Measurements from ENCODE around the gene ARHGEF11. TPM values are rescaled to one million over a fixed set of nuclear protein-coding genes. Genes with fewer than 3 reads are reported as not detected.
A peak's percentile ranks its signal among the peaks of the same experiment; 100 is the strongest.
"Not testable (repeated sequence)": the region's sequence is repeated elsewhere in the genome, so short reads cannot be mapped to it uniquely, and the experiment has no call there.

Gene ARHGEF11
- total and polyA plus RNA-seq, 7 experiments from 2014 or later, result 25.8 to 54.9 (median 32.1) TPM

DNA sequence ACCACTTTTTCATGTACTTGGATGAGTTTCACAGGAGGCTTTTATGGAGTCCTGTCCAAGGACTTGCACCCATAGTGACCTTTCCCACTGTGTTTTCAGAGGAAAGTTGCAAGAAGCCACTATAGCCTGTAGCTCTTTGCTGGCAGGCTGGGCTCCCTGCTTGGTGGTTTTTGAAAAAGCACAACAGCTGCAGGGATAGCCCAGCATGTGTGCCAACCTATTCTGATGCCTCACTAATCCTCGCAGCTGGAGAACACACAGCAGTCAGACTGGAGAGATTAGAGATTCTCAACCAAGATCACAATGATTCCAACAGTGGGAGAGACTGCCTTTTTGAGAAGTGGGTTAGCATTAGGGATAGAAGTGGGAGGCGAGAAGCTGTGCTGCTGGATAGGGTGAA is 24.1 kb upstream of the ARHGEF11 start:
- no peak overlapping the region for H3K27ac Mint-ChIP-seq
- no peaks in the 10 kb centered on the region for H3K9me3 ChIP-seq (ENCODE audit: control insufficient read depth in 2 of 3, low read length in 3 of 3)
- H3K36me3 Mint-ChIP-seq, result no peaks in the 10 kb centered on the region
- no peak for ATAC-seq
- H3K27me3 ChIP-seq (ENCODE audit: control insufficient read depth in 2 of 2, insufficient read depth in 2 of 2, low read length in 2 of 2), result peaks cover 0 to 5% of the 10 kb centered on the region in 2 donors
- no peak overlapping the region for H3K27ac ChIP-seq (ENCODE audit: low read depth, low read length)
- CTCF ChIA-PET, result interaction anchor here (1.0 to 1.3 kb wide), 2 partner anchors 21 to 126 kb away, joined by 4 read pairs; no protein-coding TSS in a partner anchor
- no peak overlapping the region for H3K4me3 Mint-ChIP-seq
- peaks cover 41 to 50% (median 44%) of the 10 kb centered on the region in 5 donors for H3K27me3 Mint-ChIP-seq
- no peaks in the 10 kb centered on the region for H3K36me3 ChIP-seq (ENCODE audit: control insufficient read depth in 2 of 3, insufficient read depth in 3 of 3, low read length in 3 of 3)
- H3K4me1 ChIP-seq (ENCODE audit: control insufficient read depth in 2 of 2, insufficient read depth in 2 of 2, low read length in 2 of 2), result no peaks in the 10 kb centered on the region
- POLR2A ChIA-PET, result no interaction called here
- no peak overlapping the region for H3K4me3 ChIP-seq (ENCODE audit: low read length)
- peaks cover 0 to 3% (median 0%) of the 10 kb centered on the region in 11 donors for H3K9me3 Mint-ChIP-seq
- intact Hi-C loops (cut with micrococcal nuclease), result no loop called here
- DNase-seq, result no peak
- H3K4me1 Mint-ChIP-seq, result peaks cover 0 to 11% (median 6%) of the 10 kb centered on the region in 7 donors

DNA sequence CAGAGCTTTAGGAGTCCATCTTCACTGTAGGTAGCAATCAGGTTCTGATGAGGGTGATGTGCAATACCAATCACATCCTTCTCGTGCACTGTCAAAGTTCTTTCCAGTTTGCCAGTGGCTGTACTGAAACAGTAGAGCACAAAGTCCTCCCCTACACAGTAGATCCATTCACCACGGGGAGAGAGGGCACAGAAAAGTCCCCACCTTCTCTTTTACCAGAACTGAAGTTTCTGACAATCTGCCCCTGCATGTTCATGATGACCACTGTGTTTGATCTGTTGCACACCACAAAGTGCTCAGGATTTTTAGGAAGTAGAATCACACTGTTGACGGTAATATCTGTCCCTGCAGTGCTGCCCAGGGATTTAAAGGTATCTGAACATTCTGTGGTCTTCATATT is 13.7 kb upstream of the ARHGEF11 start:
- H3K27ac ChIP-seq (ENCODE audit: low read depth, low read length); H3K27me3 ChIP-seq (ENCODE audit: control insufficient read depth in 2 of 2, insufficient read depth in 2 of 2, low read length in 2 of 2); intact Hi-C loops (cut with micrococcal nuclease); H3K4me3 Mint-ChIP-seq; H3K27ac Mint-ChIP-seq; POLR2A ChIA-PET; H3K4me1 ChIP-seq (ENCODE audit: control insufficient read depth in 2 of 2, insufficient read depth in 2 of 2, low read length in 2 of 2); H3K36me3 ChIP-seq (ENCODE audit: control insufficient read depth in 2 of 3, insufficient read depth in 3 of 3, low read length in 3 of 3); H3K9me3 ChIP-seq (ENCODE audit: control insufficient read depth in 2 of 3, low read length in 3 of 3); CTCF ChIA-PET; H3K4me1 Mint-ChIP-seq; ATAC-seq; H3K36me3 Mint-ChIP-seq; DNase-seq; H3K4me3 ChIP-seq (ENCODE audit: low read length): not testable (repeated sequence)
- Mint-ChIP-seq H3K27me3 (peaks cover 36 to 69% (median 52%) of the 10 kb centered on the region in 5 donors), H3K9me3 (peaks cover 0 to 35% (median 10%) of the 10 kb centered on the region in 11 donors)

DNA sequence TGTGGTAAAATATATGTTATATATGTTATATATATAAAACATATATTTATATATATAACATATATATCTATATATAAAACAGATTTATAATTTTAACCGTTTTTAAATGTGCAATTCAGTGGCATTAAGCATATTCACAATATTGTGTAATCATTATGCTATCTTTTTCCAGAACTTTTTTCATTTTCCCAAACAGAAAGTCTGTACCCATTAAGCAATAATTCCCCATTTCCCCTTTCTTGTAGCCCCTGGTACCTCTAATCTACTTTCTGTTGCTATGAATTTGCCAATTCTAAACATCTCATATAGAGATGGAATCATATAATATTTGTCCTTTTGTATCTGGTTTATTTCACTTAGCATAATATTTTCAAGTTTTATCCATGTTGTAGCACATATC is 10.7 kb upstream of the ARHGEF11 start:
- Histone ChIP-seq H3K27me3 (ENCODE audit: control insufficient read depth in 2 of 2, insufficient read depth in 2 of 2, low read length in 2 of 2) (no peaks in the 10 kb centered on the region), H3K27ac (ENCODE audit: low read depth, low read length) (no peak overlapping the region), H3K9me3 (ENCODE audit: control insufficient read depth in 2 of 3, low read length in 3 of 3) (peaks cover 0 to 7% (median 0%) of the 10 kb centered on the region in 3 experiments), H3K4me1 (ENCODE audit: control insufficient read depth in 2 of 2, insufficient read depth in 2 of 2, low read length in 2 of 2) (no peaks in the 10 kb centered on the region), H3K4me3 (ENCODE audit: low read length) (no peak overlapping the region), H3K36me3 (ENCODE audit: control insufficient read depth in 2 of 3, insufficient read depth in 3 of 3, low read length in 3 of 3) (no peaks in the 10 kb centered on the region)
- ChIA-PET CTCF (no interaction called here), POLR2A (no interaction called here)
- Mint-ChIP-seq H3K27ac (no peak overlapping the region), H3K27me3 (peaks cover 57 to 79% (median 59%) of the 10 kb centered on the region in 5 donors), H3K4me1 (no peaks in the 10 kb centered on the region), H3K4me3 (no peak overlapping the region), H3K36me3 (peaks cover 0 to 12% (median 5%) of the 10 kb centered on the region in 5 donors), H3K9me3 (peaks cover 0 to 47% (median 11%) of the 10 kb centered on the region in 11 donors)
- ATAC-seq, result no peak
- intact Hi-C loops (cut with micrococcal nuclease), result no loop called here
- no peak for DNase-seq

DNA sequence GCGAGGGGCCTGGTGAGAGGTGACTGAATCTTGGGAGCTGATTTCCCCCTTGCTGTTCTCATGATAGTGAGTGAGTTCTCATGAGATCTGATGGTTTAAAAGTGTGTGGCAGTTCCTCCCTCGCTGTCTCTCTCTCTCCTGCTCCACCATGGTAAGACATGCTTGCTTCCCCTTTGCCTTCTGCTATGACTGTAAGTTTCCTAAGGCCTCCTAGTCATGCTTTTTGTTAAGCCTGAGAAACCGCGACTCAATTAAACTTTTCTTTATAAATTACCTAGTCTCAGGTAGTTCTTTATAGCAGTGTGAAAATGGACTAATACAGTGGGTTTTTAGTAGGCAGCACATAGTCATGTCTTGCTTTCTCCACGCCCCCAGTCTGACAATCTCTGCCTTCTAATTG is 10.2 kb upstream of the ARHGEF11 start:
- ATAC-seq; H3K27ac ChIP-seq (ENCODE audit: low read depth, low read length); DNase-seq; H3K4me1 Mint-ChIP-seq; H3K4me3 Mint-ChIP-seq; H3K4me1 ChIP-seq (ENCODE audit: control insufficient read depth in 2 of 2, insufficient read depth in 2 of 2, low read length in 2 of 2); intact Hi-C loops (cut with micrococcal nuclease); H3K36me3 ChIP-seq (ENCODE audit: control insufficient read depth in 2 of 3, insufficient read depth in 3 of 3, low read length in 3 of 3); H3K27me3 ChIP-seq (ENCODE audit: control insufficient read depth in 2 of 2, insufficient read depth in 2 of 2, low read length in 2 of 2); CTCF ChIA-PET; H3K36me3 Mint-ChIP-seq; H3K4me3 ChIP-seq (ENCODE audit: low read length); H3K9me3 ChIP-seq (ENCODE audit: control insufficient read depth in 2 of 3, low read length in 3 of 3); POLR2A ChIA-PET; H3K27ac Mint-ChIP-seq: not testable (repeated sequence)
- H3K27me3 Mint-ChIP-seq, result peaks cover 59 to 80% (median 62%) of the 10 kb centered on the region in 5 donors
- H3K9me3 Mint-ChIP-seq, result peaks cover 0 to 46% (median 15%) of the 10 kb centered on the region in 11 donors

DNA sequence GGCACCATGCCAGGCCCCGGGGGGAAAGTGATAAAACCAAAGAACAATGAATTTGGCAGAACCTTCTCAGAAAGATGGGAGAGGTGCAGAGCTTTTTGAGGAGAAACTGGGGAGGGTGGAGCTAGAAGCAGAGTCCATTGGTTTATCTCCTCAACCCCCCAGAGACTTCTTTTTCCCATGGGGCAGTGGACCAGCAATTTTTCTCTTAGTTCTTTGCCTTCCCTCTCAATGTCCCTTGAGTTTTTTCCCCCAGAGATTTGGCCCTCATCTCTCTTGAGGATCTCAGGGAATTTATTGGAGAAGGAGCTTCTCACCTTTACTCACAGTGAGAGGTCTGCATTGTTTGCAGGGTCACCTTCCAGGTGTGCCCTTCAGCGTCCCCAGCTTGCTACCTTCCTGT is 5.3 kb upstream of the ARHGEF11 start:
- ATAC-seq (no peak), DNase-seq (no peak)
- Mint-ChIP-seq H3K36me3 (peaks cover 2 to 15% (median 8%) of the 10 kb centered on the region in 5 donors), H3K4me1 (peaks cover 6 to 14% (median 12%) of the 10 kb centered on the region in 7 donors), H3K27me3 (peaks cover 71 to 85% (median 79%) of the 10 kb centered on the region in 5 donors), H3K9me3 (peaks cover 0 to 48% (median 16%) of the 10 kb centered on the region in 11 donors), H3K27ac (no peak overlapping the region), H3K4me3 (no peak overlapping the region)
- intact Hi-C loops (cut with micrococcal nuclease), result no loop called here
- Histone ChIP-seq H3K27me3 (ENCODE audit: control insufficient read depth in 2 of 2, insufficient read depth in 2 of 2, low read length in 2 of 2) (peaks cover 6 to 14% of the 10 kb centered on the region in 2 donors), H3K4me1 (ENCODE audit: control insufficient read depth in 2 of 2, insufficient read depth in 2 of 2, low read length in 2 of 2) (peaks cover 0 to 4% of the 10 kb centered on the region in 2 donors), H3K36me3 (ENCODE audit: control insufficient read depth in 2 of 3, insufficient read depth in 3 of 3, low read length in 3 of 3) (no peaks in the 10 kb centered on the region), H3K27ac (ENCODE audit: low read depth, low read length) (no peak overlapping the region), H3K4me3 (ENCODE audit: low read length) (no peak overlapping the region), H3K9me3 (ENCODE audit: control insufficient read depth in 2 of 3, low read length in 3 of 3) (peaks cover 0 to 7% (median 0%) of the 10 kb centered on the region in 3 experiments)
- ChIA-PET POLR2A (no interaction called here), CTCF (no interaction called here)

DNA sequence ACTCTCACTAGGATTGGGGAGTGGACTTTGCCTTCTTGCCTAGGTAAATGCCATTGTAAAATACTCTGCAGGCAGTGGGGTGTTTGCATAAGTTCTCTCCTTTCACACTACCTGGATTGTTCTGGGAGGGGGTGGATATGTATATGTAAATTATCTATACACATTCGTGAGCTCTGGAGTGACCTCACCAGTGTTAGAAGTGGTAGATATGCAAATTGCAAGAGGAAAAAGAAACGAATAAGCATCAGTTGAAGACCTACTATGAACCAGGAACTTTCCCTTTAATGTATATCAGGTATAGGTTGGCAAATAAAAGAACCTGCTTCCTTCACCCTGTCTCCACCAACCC is 1.5 kb upstream of the ARHGEF11 start:
- Mint-ChIP-seq H3K9me3 (peaks cover 0 to 20% (median 7%) of the 10 kb centered on the region in 11 donors), H3K4me1 (peaks cover 6 to 20% (median 17%) of the 10 kb centered on the region in 7 donors), H3K4me3 (peak overlapping the region; percentile 16 to 93 (median 48)), H3K27ac (no peak overlapping the region), H3K27me3 (peaks cover 82 to 87% (median 85%) of the 10 kb centered on the region in 5 donors), H3K36me3 (peaks cover 2 to 11% (median 4%) of the 10 kb centered on the region in 5 donors)
- H3K4me1 ChIP-seq (ENCODE audit: control insufficient read depth in 2 of 2, insufficient read depth in 2 of 2, low read length in 2 of 2), result peaks cover 0 to 4% of the 10 kb centered on the region in 2 donors
- H3K9me3 ChIP-seq (ENCODE audit: control insufficient read depth in 2 of 3, low read length in 3 of 3), result peaks cover 0 to 3% (median 0%) of the 10 kb centered on the region in 3 experiments
- H3K36me3 ChIP-seq (ENCODE audit: control insufficient read depth in 2 of 3, insufficient read depth in 3 of 3, low read length in 3 of 3), result no peaks in the 10 kb centered on the region
- DNase-seq (no peak), ATAC-seq (no peak)
- peaks cover 14 to 15% of the 10 kb centered on the region in 2 donors for H3K27me3 ChIP-seq (ENCODE audit: control insufficient read depth in 2 of 2, insufficient read depth in 2 of 2, low read length in 2 of 2)
- no peak overlapping the region for H3K27ac ChIP-seq (ENCODE audit: low read depth, low read length)
- ChIA-PET POLR2A (no interaction called here), CTCF (no interaction called here)
- intact Hi-C loops (cut with micrococcal nuclease), result no loop called here
- H3K4me3 ChIP-seq (ENCODE audit: low read length), result no peak overlapping the region

DNA sequence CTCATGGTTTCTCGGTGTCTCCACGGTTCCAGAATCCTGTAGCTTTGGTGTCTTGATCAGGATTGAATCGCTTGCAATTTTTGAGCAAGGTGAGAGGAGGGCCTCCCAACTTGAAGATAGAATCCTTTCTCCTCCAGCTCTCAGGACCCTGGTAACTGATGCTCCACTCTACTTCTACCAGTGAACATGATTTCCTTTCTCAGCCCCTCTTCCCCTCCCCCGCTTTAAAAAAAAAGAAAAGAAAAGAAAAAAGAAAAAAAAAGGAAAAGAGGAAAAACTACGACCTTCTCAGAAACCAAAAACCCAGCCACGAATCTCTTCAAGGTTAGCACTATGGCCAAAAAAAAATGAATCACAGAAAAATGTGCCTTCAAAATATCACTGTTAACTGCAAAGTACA is 1.2 kb downstream of the ARHGEF11 start:
- Histone ChIP-seq H3K27me3 (ENCODE audit: control insufficient read depth in 2 of 2, insufficient read depth in 2 of 2, low read length in 2 of 2) (peaks cover 14 to 15% of the 10 kb centered on the region in 2 donors), H3K9me3 (ENCODE audit: control insufficient read depth in 2 of 3, low read length in 3 of 3) (no peaks in the 10 kb centered on the region), H3K4me3 (ENCODE audit: low read length) (no peak overlapping the region), H3K4me1 (ENCODE audit: control insufficient read depth in 2 of 2, insufficient read depth in 2 of 2, low read length in 2 of 2) (peaks cover 0 to 4% of the 10 kb centered on the region in 2 donors), H3K27ac (ENCODE audit: low read depth, low read length) (no peak overlapping the region), H3K36me3 (ENCODE audit: control insufficient read depth in 2 of 3, insufficient read depth in 3 of 3, low read length in 3 of 3) (no peaks in the 10 kb centered on the region)
- H3K27ac Mint-ChIP-seq, result peak overlapping the region in 1 of 9 donors; percentile 9
- CTCF ChIA-PET, result no interaction called here
- H3K4me1 Mint-ChIP-seq, result peaks cover 6 to 20% (median 17%) of the 10 kb centered on the region in 7 donors
- H3K27me3 Mint-ChIP-seq, result peaks cover 67 to 87% (median 80%) of the 10 kb centered on the region in 5 donors
- POLR2A ChIA-PET, result interaction anchor here (0.8 kb wide), 1 partner anchor 64 kb away, joined by 3 read pairs; no protein-coding TSS in a partner anchor
- peaks cover 0 to 2% (median 0%) of the 10 kb centered on the region in 11 donors for H3K9me3 Mint-ChIP-seq
- peak overlapping the region in 4 of 10 donors; percentile 26 to 94 (median 38) for H3K4me3 Mint-ChIP-seq
- DNase-seq (no peak), ATAC-seq (no peak)
- peaks cover 0 to 4% (median under 1%) of the 10 kb centered on the region in 5 donors for H3K36me3 Mint-ChIP-seq
- intact Hi-C loops (cut with micrococcal nuclease), result no loop called here
